Neural progenitor cell (in vitro differentiated cells): Measurements from ENCODE around the gene BLTP3B. TPM values are rescaled to one million over a fixed set of nuclear protein-coding genes. Genes with fewer than 3 reads are reported as not detected.

Source experiments
- DNase-seq: peaks from one replicate; pipeline ENCODE4 v3.0.0-alpha.2; 2016; ENCODE audit warnings: low spot score
- H2AFZ ChIP-seq: fragments of 200-600 bp; sonication (generic); replicated peaks from 2 replicates; pipeline ENCODE4 v1.6.1; 2016; ENCODE audit warnings: antibody characterized with exemption
- H3F3A ChIP-seq: fragments of 200-600 bp; sonication (generic); 2 replicates; pipeline ENCODE4 v1.6.1; 2016; ENCODE audit warnings: antibody characterized with exemption, low read depth
- H3K27ac ChIP-seq: fragments of 200-600 bp; sonication (generic); 2 replicates; pipeline ENCODE4 v1.5.1; 2016; ENCODE audit warnings: mild to moderate bottlenecking
- H3K27me3 ChIP-seq: fragments of 200-600 bp; sonication (generic); 2 replicates; pipeline ENCODE4 v1.6.1; 2016; ENCODE audit warnings: mild to moderate bottlenecking, moderate library complexity
- H3K36me3 ChIP-seq: fragments of 200-600 bp; sonication (generic); 2 replicates; pipeline ENCODE4 v1.5.1; 2016
- H3K4me1 ChIP-seq: fragments of 200-600 bp; sonication (generic); 2 replicates; pipeline ENCODE4 v1.6.1; 2016; ENCODE audit warnings: mixed run types
- H3K4me2 ChIP-seq: fragments of 200-600 bp; sonication (generic); 2 replicates; pipeline ENCODE4 v1.6.1; 2016
- H3K4me3 ChIP-seq: fragments of 200-600 bp; sonication (generic); 2 replicates; pipeline ENCODE4 v1.5.1; 2016
- H3K79me2 ChIP-seq: fragments of 200-600 bp; sonication (generic); 2 replicates; pipeline ENCODE4 v1.6.1; 2016; ENCODE audit warnings: low read depth
- H3K9ac ChIP-seq: fragments of 200-600 bp; sonication (generic); 2 replicates; pipeline ENCODE4 v1.6.1; 2016
- H3K9me3 ChIP-seq: fragments of 200-600 bp; sonication (generic); 2 replicates; pipeline ENCODE4 v1.5.1; 2016; ENCODE audit warnings: low read depth
- H4K20me1 ChIP-seq: fragments of 200-600 bp; sonication (generic); 2 replicates; pipeline ENCODE4 v1.6.1; 2016; ENCODE audit warnings: low read depth
- H3K27ac Mint-ChIP-seq: 3 replicates; pipeline ENCODE4 v1.8.0; 2021; ENCODE audit warnings: mixed read lengths
- H3K27me3 Mint-ChIP-seq: 2 replicates; pipeline ENCODE4 v1.8.0; 2022; ENCODE audit warnings: low read depth, mild to moderate bottlenecking, inconsistent platforms, moderate library complexity, mixed read lengths; ENCODE audit not compliant: insufficient read depth
- H3K36me3 Mint-ChIP-seq: 3 replicates; pipeline ENCODE4 v1.8.0; 2021; ENCODE audit warnings: mixed read lengths
- H3K4me1 Mint-ChIP-seq: 3 replicates; pipeline ENCODE4 v1.8.0; 2021; ENCODE audit warnings: mixed read lengths
- H3K4me3 Mint-ChIP-seq: 3 replicates; pipeline ENCODE4 v1.8.0; 2021; ENCODE audit warnings: mild to moderate bottlenecking, moderate library complexity, mixed read lengths
- H3K9me3 Mint-ChIP-seq: 3 replicates; pipeline ENCODE4 v1.8.0; 2020; ENCODE audit warnings: mixed read lengths
- CTCF ChIP-seq: fragments of 200-600 bp; sonication (generic); IDR thresholded peaks from 2 replicates; pipeline ENCODE4 v1.5.1; 2017; ENCODE audit warnings: antibody characterized with exemption, mild to moderate bottlenecking
- EZH2 ChIP-seq: fragments of 200-600 bp; sonication (generic); IDR thresholded peaks from 2 replicates; pipeline ENCODE4 v1.6.1; 2017; ENCODE audit warnings: antibody characterized with exemption, mild to moderate bottlenecking, moderate library complexity
- EZH2phosphoT487 ChIP-seq: fragments of 200-600 bp; sonication (generic); IDR thresholded peaks from 2 replicates; pipeline ENCODE4 v1.6.1; 2017; ENCODE audit warnings: antibody characterized with exemption
- total RNA-seq: library from RNA; depleted of rRNA; stranded (reverse); fragments of >200 nt; gene quantifications from 2 replicates; pipeline ENCODE4 v1.2.3, GENCODE V29; 2015; ENCODE audit warnings: low replicate concordance

BLTP3B gene
- total RNA-seq, 1 donor from 2014 or later, result 16.7 TPM

- Histone ChIP-seq H3K4me3 (no peak overlapping the region), H3K36me3 (no peaks in the 10 kb centered on the region), H2AFZ (no peak overlapping the region), H3K4me2 (no peak overlapping the region), H3F3A (no peaks in the 10 kb centered on the region), H3K27me3 (no peaks in the 10 kb centered on the region), H3K27ac (no peak overlapping the region), H4K20me1 (no peaks in the 10 kb centered on the region), H3K79me2 (peaks cover 71% of the 10 kb centered on the region), H3K9me3 (no peaks in the 10 kb centered on the region), H3K4me1 (no peaks in the 10 kb centered on the region), H3K9ac (no peak overlapping the region)
- Mint-ChIP-seq H3K27me3 (peaks cover 2% of the 10 kb centered on the region), H3K36me3 (peaks cover 7% of the 10 kb centered on the region), H3K27ac (no peak overlapping the region), H3K4me3 (no peak overlapping the region), H3K9me3 (peaks cover 4% of the 10 kb centered on the region), H3K4me1 (peaks cover 6% of the 10 kb centered on the region)
- TF ChIP-seq EZH2 (no peak), EZH2phosphoT487 (no peak), CTCF (no peak)
- no peak for DNase-seq
Observed at GRCh38 chr12:100127766-100128511, 14.7 kb downstream of the BLTP3B start.

GRCh38 chr12:100123316-100124095 lies 19.2 kb downstream of the BLTP3B start:
- no peak overlapping the region for H3K4me2 ChIP-seq
- no peak overlapping the region for H2AFZ ChIP-seq
- H3K27me3 ChIP-seq, result no peaks in the 10 kb centered on the region
- H3F3A ChIP-seq, result no peaks in the 10 kb centered on the region
- no peaks in the 10 kb centered on the region for H3K4me1 ChIP-seq
- Mint-ChIP-seq H3K27me3 (peaks cover 2% of the 10 kb centered on the region), H3K36me3 (peaks cover 11% of the 10 kb centered on the region), H3K27ac (no peak overlapping the region), H3K9me3 (peaks cover 17% of the 10 kb centered on the region), H3K4me3 (no peak overlapping the region), H3K4me1 (peaks cover 6% of the 10 kb centered on the region)
- H3K4me3 ChIP-seq, result no peak overlapping the region
- peaks cover 72% of the 10 kb centered on the region for H3K79me2 ChIP-seq
- no peaks in the 10 kb centered on the region for H4K20me1 ChIP-seq
- no peak for DNase-seq
- H3K36me3 ChIP-seq, result no peaks in the 10 kb centered on the region
- no peaks in the 10 kb centered on the region for H3K9me3 ChIP-seq
- H3K27ac ChIP-seq, result no peak overlapping the region
- TF ChIP-seq EZH2phosphoT487 (no peak), EZH2 (no peak), CTCF (no peak)
- no peak overlapping the region for H3K9ac ChIP-seq

- Histone ChIP-seq H3K9ac (no peak overlapping the region), H3F3A (no peaks in the 10 kb centered on the region), H3K4me3 (no peak overlapping the region), H2AFZ (no peak overlapping the region), H4K20me1 (no peaks in the 10 kb centered on the region), H3K4me2 (no peak overlapping the region), H3K79me2 (peaks cover 57% of the 10 kb centered on the region), H3K27me3 (no peaks in the 10 kb centered on the region), H3K4me1 (no peaks in the 10 kb centered on the region), H3K36me3 (no peaks in the 10 kb centered on the region), H3K9me3 (no peaks in the 10 kb centered on the region), H3K27ac (no peak overlapping the region)
- DNase-seq, result no peak
- Mint-ChIP-seq H3K36me3 (peaks cover 19% of the 10 kb centered on the region), H3K27me3 (peaks cover 4% of the 10 kb centered on the region), H3K27ac (no peak overlapping the region), H3K9me3 (peaks cover 31% of the 10 kb centered on the region), H3K4me1 (no peaks in the 10 kb centered on the region), H3K4me3 (no peak overlapping the region)
- TF ChIP-seq EZH2 (no peak), EZH2phosphoT487 (no peak), CTCF (no peak)
Observed at GRCh38 chr12:100120355-100120754, 22.3 kb downstream of the BLTP3B start.
